Heart right ventricle (tissue), 16 donors: ENCODE results near the gene REM1. TPM values are rescaled to one million over a fixed set of nuclear protein-coding genes. Genes with fewer than 3 reads are reported as not detected.

ENCODE experiments used
- ATAC-seq, 8 donors: fragments of 200-7000 bp; cut with Tn5 transposase; one replicate each; pipeline ENCODE4 v1.9.1; 2020; ENCODE audit warnings: mild to moderate bottlenecking in 8 of 8, moderate library complexity in 8 of 8, moderate number of reproducible peaks in 1 of 8
- DNase-seq, 2 donors: peaks; one replicate each; pipeline ENCODE4 v3.0.0-alpha.2; 2020
- H3K27ac ChIP-seq, 10 donors: fragments of 200-600 bp; sonication (generic) in 2 of 10; one replicate each; pipeline versions ENCODE4 v1.5.0 to v1.8.0; 2020 to 2022; ENCODE audit warnings: mild to moderate bottlenecking in 3 of 10
- H3K27me3 ChIP-seq, 7 donors: fragments of 200-600 bp; one replicate each; pipeline ENCODE4 v1.8.0; 2021 to 2022; ENCODE audit warnings: mild to moderate bottlenecking in 2 of 7
- H3K36me3 ChIP-seq, 9 donors: fragments of 200-600 bp; sonication (generic) in 1 of 9; one replicate each; pipeline versions ENCODE4 v1.5.0 to v1.8.0; 2020 to 2022; ENCODE audit warnings: mild to moderate bottlenecking in 2 of 9
- H3K4me1 ChIP-seq, 9 donors: fragments of 200-600 bp; sonication (generic) in 1 of 9; one replicate each; pipeline versions ENCODE4 v1.5.0 to v1.8.0; 2020 to 2022; ENCODE audit warnings: mild to moderate bottlenecking in 4 of 9
- H3K4me3 ChIP-seq, 10 donors: fragments of 200-600 bp; sonication (generic) in 2 of 10; one replicate each; pipeline versions ENCODE4 v1.5.0 to v1.8.0; 2020 to 2022; ENCODE audit warnings: mild to moderate bottlenecking in 7 of 10, moderate library complexity in 2 of 10
- H3K9me3 ChIP-seq, 11 donors: fragments of 200-600 bp in 10 of 11; sonication (generic) in 2 of 11; one replicate each; pipeline versions ENCODE4 v1.5.0 to v1.8.0; 2013 to 2022; ENCODE audit warnings: mild to moderate bottlenecking in 2 of 11, control low read depth in 1 of 11, moderate library complexity in 1 of 11
- WGBS, 2 donors: extraction: QIAGEN DNeasy Blood & Tissue Kit; methylation state at CpG; one replicate each; pipeline ENCODE4 v1.1.7; 2013; ENCODE audit warnings: inconsistent platforms in 1 of 2; 5-methylcytosine and 5-hydroxymethylcytosine counted together
- intact Hi-C, 10 donors: fragments of 100-400 bp; cut with DNase I; formaldehyde crosslinking; loops; one replicate each; pipeline versions ENCODE4 v1.11.1 to v1.14.2; 2022
- polyA plus RNA-seq, 2 donors: library from polyadenylated mRNA; stranded (reverse); fragments of 200-250 nt; gene quantifications; one replicate each; pipeline ENCODE4 v1.2.3, GENCODE V29; 2013
- total RNA-seq, 10 donors: library from RNA; stranded (reverse); fragmentation: NEBNext Ultra II Directional in 3 of 10; extraction: Animal tissue kit (Norgen Biotek cat#: 25700) in 3 of 10; gene quantifications; one replicate each; pipeline versions ENCODE4 v1.2.1 to v1.2.4, GENCODE V29; 2021 to 2023
- TF ChIP-seq, protein P1 (sequence below), 9 donors: fragments of 200-600 bp; sonication (generic) in 2 of 9; IDR thresholded peaks; one replicate each; pipeline versions ENCODE4 v1.5.0 to v1.8.0; 2021 to 2022; ENCODE audit warnings: antibody characterized with exemption in 9 of 9, mild to moderate bottlenecking in 5 of 9, moderate library complexity in 1 of 9
- donor health status: Arrhythmogenic right ventricular cardiomyopathy.
- donor health status: ischemic (EF 13 %, LVEDD 7.1; RV severe dilation, severe dysfunction).
- donor health status: healthy with polysubstance abuse.
- donor health status: DM: no; HTN: yes; CAD: no.
- donor health status: DM: no; HTN: no; CAD: no.
- donor health status: ischemic (EF 25% LVEDD 6.9; RV normal size, moderate dysfunction).
- donor health status: ischemic (EF 25% LVEDD 5.7; RV mildly dilated, moderate dysfunction).
- donor health status: healthy.
- donor health status: DM: yes; HTN: yes; CAD: no.
- donor health status: Ischemic cardiomyopathy.
- donor health status: ischemic (EF 35%, LVEDD 5.7; RV mildly dilated, moderate dysfunction).
- donor health status: nonischemic (EF 11% LVEDD 7.7; RV severe dilation, severe dysfunction).
- donor health status: DM: yes; HTN: yes; CAD: no.
- donor health status: PGD.
- donor health status: ischemic (EF 29% LVEDD 5.4; RV normal size, mild dysfunction).
- donor health status: nonischemic (EF 23%, LVEDD 6.1; RV moderate dilation, normal function).

REM1 gene
- total and polyA plus RNA-seq, 12 donors = 0.60 to 7.2 (median 1.5) TPM

DNA sequence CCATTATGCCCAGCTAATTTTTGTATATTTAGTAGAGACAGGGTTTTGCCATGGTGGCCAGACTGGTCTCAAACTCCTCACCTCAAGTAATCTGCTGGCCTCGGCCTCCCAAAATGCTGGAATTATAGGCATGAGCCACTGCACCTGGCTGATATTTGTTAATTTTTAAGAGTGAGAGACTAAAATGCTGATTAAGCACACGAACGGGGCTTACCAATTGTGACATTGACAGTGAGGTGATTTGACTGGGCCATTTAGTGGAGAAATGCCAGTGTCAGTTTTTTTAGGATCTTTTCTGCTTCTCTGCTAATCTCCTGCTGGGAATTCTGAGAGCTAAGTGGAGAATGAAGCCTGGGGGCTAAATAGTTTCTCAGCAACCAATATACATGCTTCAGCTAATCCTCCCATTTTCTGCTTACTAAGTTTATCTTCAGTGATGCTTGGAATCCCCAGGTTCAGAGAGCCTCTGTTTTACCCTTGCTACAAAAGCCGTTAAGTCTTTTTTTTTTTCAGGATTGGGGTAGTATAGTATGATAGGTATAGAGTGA lies 44.4 kb upstream of the REM1 start:
- intact Hi-C loops = no loop called here
- Histone ChIP-seq H3K27ac (no peak overlapping the region), H3K36me3 (no peaks in the 10 kb centered on the region), H3K4me1 (no peaks in the 10 kb centered on the region), H3K9me3 (peaks cover 0 to 19% (median 0%) of the 10 kb centered on the region in 11 donors), H3K4me3 (no peak overlapping the region), H3K27me3 (peaks cover 0 to 28% (median 5%) of the 10 kb centered on the region in 7 donors)
- TF ChIP-seq, protein P1, sequence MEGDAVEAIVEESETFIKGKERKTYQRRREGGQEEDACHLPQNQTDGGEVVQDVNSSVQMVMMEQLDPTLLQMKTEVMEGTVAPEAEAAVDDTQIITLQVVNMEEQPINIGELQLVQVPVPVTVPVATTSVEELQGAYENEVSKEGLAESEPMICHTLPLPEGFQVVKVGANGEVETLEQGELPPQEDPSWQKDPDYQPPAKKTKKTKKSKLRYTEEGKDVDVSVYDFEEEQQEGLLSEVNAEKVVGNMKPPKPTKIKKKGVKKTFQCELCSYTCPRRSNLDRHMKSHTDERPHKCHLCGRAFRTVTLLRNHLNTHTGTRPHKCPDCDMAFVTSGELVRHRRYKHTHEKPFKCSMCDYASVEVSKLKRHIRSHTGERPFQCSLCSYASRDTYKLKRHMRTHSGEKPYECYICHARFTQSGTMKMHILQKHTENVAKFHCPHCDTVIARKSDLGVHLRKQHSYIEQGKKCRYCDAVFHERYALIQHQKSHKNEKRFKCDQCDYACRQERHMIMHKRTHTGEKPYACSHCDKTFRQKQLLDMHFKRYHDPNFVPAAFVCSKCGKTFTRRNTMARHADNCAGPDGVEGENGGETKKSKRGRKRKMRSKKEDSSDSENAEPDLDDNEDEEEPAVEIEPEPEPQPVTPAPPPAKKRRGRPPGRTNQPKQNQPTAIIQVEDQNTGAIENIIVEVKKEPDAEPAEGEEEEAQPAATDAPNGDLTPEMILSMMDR (IDR thresholded peaks at IDR 0.05) = no peak
- DNase-seq (no peak), ATAC-seq (no peak)
- 56 to 62% methylated on average over 4 of the region's 4 CpGs for WGBS, 2 donors

GRCh38 chr20:31440012-31440659 lies 35.0 kb upstream of the REM1 start, which contains the start of gene DEFB123:
TSS of gene DEFB123 (plus strand) at chr20:31440632. CDS start at chr20:31440699, 67 bp downstream.
- ATAC-seq = no peak
- intact Hi-C loops = no loop called here
- peaks cover 0 to 19% (median 5%) of the 10 kb centered on the region in 7 donors for H3K27me3 ChIP-seq
- no peak within 1 kb of the TSS for H3K4me3 ChIP-seq
- H3K9me3 ChIP-seq = no peaks in the 10 kb centered on the region
- TF ChIP-seq, protein P1 (IDR thresholded peaks at IDR 0.05) = peak in 2 of 9 donors; percentile 7 to 28
- no peaks in the 10 kb centered on the region for H3K4me1 ChIP-seq
- WGBS, 2 donors = 76 to 78% methylated on average over 16 of the region's 16 CpGs
- H3K36me3 ChIP-seq = no peaks in the 10 kb centered on the region
- DNase-seq = no peak
- H3K27ac ChIP-seq = no peak within 1 kb of the TSS

GRCh38 chr20:31446084-31446819 lies 28.8 kb upstream of the REM1 start:
- TF ChIP-seq, protein P1 (IDR thresholded peaks at IDR 0.05) = no peak
- H3K27ac ChIP-seq = no peak overlapping the region
- H3K9me3 ChIP-seq = peaks cover 0 to 15% (median 0%) of the 10 kb centered on the region in 11 donors
- H3K27me3 ChIP-seq = peaks cover 0 to 8% (median 0%) of the 10 kb centered on the region in 7 donors
- no peaks in the 10 kb centered on the region for H3K4me1 ChIP-seq
- intact Hi-C loops = no loop called here
- no peaks in the 10 kb centered on the region for H3K36me3 ChIP-seq
- no peak for ATAC-seq
- no peak for DNase-seq
- H3K4me3 ChIP-seq = no peak overlapping the region
- whole genome bisulfite sequencing, 2 donors = 59 to 72% methylated on average over 12 of the region's 12 CpGs

DNA sequence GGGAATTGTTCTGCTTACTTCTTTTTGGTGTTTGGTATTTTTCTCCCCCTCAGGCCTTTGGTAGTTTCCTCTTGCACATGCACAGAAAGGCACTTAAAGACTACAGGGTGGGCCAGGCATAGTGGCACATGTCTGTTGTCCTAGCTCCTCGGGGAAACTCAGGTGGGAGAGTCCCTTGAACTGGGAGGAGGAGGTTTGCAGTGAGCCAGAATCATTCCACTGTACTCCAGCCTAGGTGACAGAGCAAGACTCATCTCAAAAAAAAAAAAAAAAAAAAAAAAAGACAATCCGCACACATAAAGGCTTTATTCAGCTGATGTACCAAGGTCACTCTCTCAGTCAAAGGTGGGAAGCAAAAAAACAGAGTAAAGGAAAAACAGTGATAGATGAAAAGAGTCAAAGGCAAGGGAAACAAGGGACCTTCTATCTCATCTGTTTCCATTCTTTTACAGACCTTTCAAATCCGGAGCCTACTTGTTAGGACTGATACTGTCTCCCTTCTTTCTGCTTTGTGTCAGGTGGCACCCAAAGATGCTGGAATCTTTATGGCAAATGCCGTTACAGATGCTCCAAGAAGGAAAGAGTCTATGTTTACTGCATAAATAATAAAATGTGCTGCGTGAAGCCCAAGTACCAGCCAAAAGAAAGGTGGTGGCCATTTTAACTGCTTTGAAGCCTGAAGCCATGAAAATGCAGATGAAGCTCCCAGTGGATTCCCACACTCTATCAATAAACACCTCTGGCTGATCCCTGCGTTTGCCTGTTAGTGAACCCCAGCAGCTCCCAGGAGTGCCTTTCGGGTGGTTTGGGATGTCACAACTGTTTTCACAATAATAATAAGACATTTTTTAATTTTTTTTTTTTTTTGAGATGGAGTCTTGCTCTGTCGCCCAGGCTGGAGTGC lies 25.3 kb upstream of the REM1 start:
- intact Hi-C loops = no loop called here
- no peak overlapping the region for H3K4me3 ChIP-seq

More for the DNA sequence above, 25.3 kb upstream of the REM1 start:
- H3K4me1 ChIP-seq = no peaks in the 10 kb centered on the region
- H3K27ac ChIP-seq = no peak overlapping the region
- TF ChIP-seq, protein P1 (IDR thresholded peaks at IDR 0.05) = no peak
- no peaks in the 10 kb centered on the region for H3K36me3 ChIP-seq
- 67 to 69% methylated on average over 8 of the region's 8 CpGs for WGBS, 2 donors
- peaks cover 0 to 15% (median 0%) of the 10 kb centered on the region in 11 donors for H3K9me3 ChIP-seq
- no peak for DNase-seq
- ATAC-seq = no peak
- H3K27me3 ChIP-seq = peaks cover 0 to 7% (median 0%) of the 10 kb centered on the region in 7 donors
